HepG2 (cell line): ENCODE measurements around the gene RASL12. TPM values are rescaled to one million over a fixed set of nuclear protein-coding genes. Genes with fewer than 3 reads are reported as not detected.

ENCODE experiments used
- ATAC-seq: fragments of 200-7000 bp; cut with Tn5 transposase; 3 replicates; pipeline ENCODE4 v1.9.1; 2020; ENCODE audit warnings: mild to moderate bottlenecking, moderate library complexity
- BruUV-seq: library from RNA; stranded (reverse); fragments of 400-500 nt; replicated peaks from 2 replicates; lab custom pipeline; 2021; lab: Mats Ljungman, UMichigan
- CTCF ChIA-PET: fragments of 300-600 bp; formaldehyde crosslinking; extraction: SDS; loops from one replicate; lab custom pipeline; 2021; ENCODE audit warnings: low total read pairs, inconsistent platforms, low intra/inter-chr PET ratio; lab: Yijun Ruan, JAX
- POLR2A ChIA-PET: fragments of 350-600 bp; sonication (Branson Sonifier 250); formaldehyde crosslinking; loops from one replicate; lab custom pipeline; 2020; ENCODE audit warnings: antibody characterized with exemption, inconsistent platforms; lab: Yijun Ruan, JAX
- DNase-seq: peaks from one replicate; pipeline ENCODE4 v3.0.0-alpha.2; 2015; ENCODE audit warnings: low spot score
- FAIRE-seq: peaks from 3 replicates; lab custom pipeline; 2011; peaks lifted over from hg19 to GRCh38; lab: Jason Lieb, UNC
- H2AFZ ChIP-seq: one replicate; pipeline ENCODE4 v1.6.1; 2011; ENCODE audit warnings: low read length, inconsistent platforms
- H3K27ac ChIP-seq: fragments of 300-600 bp; 3 replicates; pipeline ENCODE4 v1.8.0; 2011; ENCODE audit warnings: mixed run types, mild to moderate bottlenecking, mixed read lengths, low read length, inconsistent platforms; ENCODE audit not compliant: insufficient read depth; ENCODE audit errors: extremely low read length
- H3K27me3 ChIP-seq, 2 experiments: fragments of 200-600 bp in 1 of 2; 2 replicates in 1 of 2; 3 replicates in 1 of 2; pipeline versions ENCODE4 v1.6.0 to v1.8.0; 2011; ENCODE audit warnings: low read length in 2 of 2, mild to moderate bottlenecking in 2 of 2, moderate library complexity in 2 of 2, inconsistent platforms in 1 of 2; ENCODE audit not compliant: insufficient read depth in 2 of 2, control insufficient read depth in 1 of 2
- H3K36me3 ChIP-seq, 2 experiments: fragments of 200-600 bp in 1 of 2; replicated peaks in 1 of 2; 2 replicates in 1 of 2; 3 replicates in 1 of 2; pipeline versions ENCODE4 v1.5.1 to v1.8.0; 2011; ENCODE audit warnings: low read length in 2 of 2, inconsistent platforms in 1 of 2; ENCODE audit not compliant: insufficient read depth in 2 of 2, control insufficient read depth in 1 of 2
- H3K4me1 ChIP-seq: 2 replicates; pipeline ENCODE4 v1.5.1; 2012; ENCODE audit warnings: low read length, inconsistent platforms; ENCODE audit not compliant: insufficient read depth
- H3K4me2 ChIP-seq: 2 replicates; pipeline ENCODE4 v1.6.0; 2011; ENCODE audit warnings: low read depth, low read length, inconsistent platforms
- H3K4me3 ChIP-seq, 3 experiments: fragments of 200-600 bp in 1 of 3; sonication (generic), shearing (Covaris generic) in 1 of 3; replicated peaks in 1 of 3; 2 replicates each; pipeline ENCODE4 v1.5.1; 2011 to 2016; ENCODE audit warnings: low read length in 3 of 3, inconsistent platforms in 2 of 3, low read depth in 2 of 3, mild to moderate bottlenecking in 2 of 3, control low read depth in 1 of 3, mixed read lengths in 1 of 3; ENCODE audit not compliant: insufficient read depth in 1 of 3
- H3K79me2 ChIP-seq: one replicate; pipeline ENCODE4 v1.6.1; 2011; ENCODE audit warnings: low read length, inconsistent platforms; ENCODE audit not compliant: insufficient read depth
- H3K9ac ChIP-seq: 2 replicates; pipeline ENCODE4 v1.6.0; 2011; ENCODE audit warnings: mild to moderate bottlenecking, low read depth, low read length, inconsistent platforms; ENCODE audit not compliant: insufficient read depth
- H3K9me3 ChIP-seq: 2 replicates; pipeline ENCODE4 v1.5.1; 2012; ENCODE audit warnings: mild to moderate bottlenecking, low read length
- H4K20me1 ChIP-seq: 2 replicates; pipeline ENCODE4 v1.6.0; 2011; ENCODE audit warnings: inconsistent platforms, mild to moderate bottlenecking, low read length, moderate library complexity; ENCODE audit not compliant: insufficient read depth
- GLMP ChIP-seq: sonication (generic); formaldehyde crosslinking; IDR thresholded peaks from 2 replicates; pipeline ENCODE4 v1.9.0; 2021; ENCODE audit warnings: missing genetic modification reagents, mild to moderate bottlenecking, borderline replicate concordance
- MTERF4 ChIP-seq: sonication (generic); formaldehyde crosslinking; IDR thresholded peaks from 2 replicates; pipeline ENCODE4 v1.8.0; 2023; ENCODE audit warnings: mild to moderate bottlenecking, missing genetic modification reagents
- MXI1 ChIP-seq: IDR thresholded peaks from 3 replicates; pipeline ENCODE4 v1.6.1; 2012; ENCODE audit warnings: low read depth, low read length, inconsistent platforms, borderline replicate concordance
- NFYB ChIP-seq: sonication (generic); formaldehyde crosslinking; IDR thresholded peaks from 2 replicates; pipeline ENCODE4 v1.4.0; 2020; ENCODE audit warnings: missing genetic modification reagents
- NFYC ChIP-seq: IDR thresholded peaks from 2 replicates; pipeline ENCODE4 v1.6.1; 2016; ENCODE audit warnings: missing genetic modification reagents, missing compliant biosample characterization
- PRDM15 ChIP-seq: sonication (generic); formaldehyde crosslinking; IDR thresholded peaks from 2 replicates; pipeline ENCODE4 v1.4.0; 2020; ENCODE audit warnings: missing genetic modification reagents
- RFX1 ChIP-seq: fragments of 450-650 bp; IDR thresholded peaks from 2 replicates; pipeline ENCODE4 v1.6.1; 2017
- RFX5 ChIP-seq: IDR thresholded peaks from 2 replicates; pipeline ENCODE4 v1.6.1; 2011; ENCODE audit warnings: low read depth, low read length, improper control_type of control experiment
- USF2 ChIP-seq, 2 experiments: sonication (generic) in 1 of 2; formaldehyde crosslinking in 1 of 2; IDR thresholded peaks; 2 replicates each; pipeline versions ENCODE4 v1.5.1 to v1.6.1; 2011 to 2020; ENCODE audit warnings: borderline replicate concordance in 1 of 2, low read depth in 1 of 2, low read length in 1 of 2, mild to moderate bottlenecking in 1 of 2, missing genetic modification reagents in 1 of 2, moderate library complexity in 1 of 2
- ZFYVE20 ChIP-seq: sonication (generic); formaldehyde crosslinking; IDR thresholded peaks from 2 replicates; pipeline ENCODE4 v1.8.0; 2023; ENCODE audit warnings: low read depth, mild to moderate bottlenecking, moderate library complexity, missing genetic modification reagents, borderline replicate concordance
- WGBS: methylation state at CpG from one replicate; pipeline ENCODE4 v1.1.6; 2017; ENCODE audit warnings: low lambda C conversion rate; 5-methylcytosine and 5-hydroxymethylcytosine counted together
- in situ Hi-C: cut with HindIII; loops from 2 replicates; pipeline ENCODE4 v1.10.0; 2017; ENCODE audit warnings: low pct_unique_long_range_greater_than_20kb; ENCODE audit not compliant: extremely low pct_ligation_motif_present
- intact Hi-C: fragments of 100-400 bp; cut with micrococcal nuclease; formaldehyde crosslinking; loops from one replicate; pipeline ENCODE4 v1.10.0; 2022; ENCODE audit not compliant: unreplicated experiment
- polyA plus RNA-seq, 8 experiments: library from polyadenylated mRNA; depleted of rRNA in 3 of 8; stranded (reverse) in 7 of 8; unstranded in 1 of 8; fragments of >200 nt; fragmentation: Illumina TruSeq in 4 of 8; extraction: Trizol in 4 of 8; gene quantifications; 2 replicates each; pipeline versions ENCODE4 v1.2.1 to v1.2.3, GENCODE V29; 2011 to 2016; ENCODE audit warnings: low read depth in 4 of 8, missing spikeins in 1 of 8, mixed read lengths in 1 of 8; ENCODE audit not compliant: insufficient read depth in 1 of 8
- total RNA-seq, 5 experiments: library from RNA; depleted of rRNA; stranded (reverse); fragments of >200 nt; fragmentation: Illumina TruSeq; extraction: Trizol; gene quantifications; 2 replicates each; pipeline ENCODE4 v1.2.3, GENCODE V29; 2016; ENCODE audit warnings: low read depth in 1 of 5

Gene RASL12
- total and polyA plus RNA-seq, 2 of the 13 experiments (the other 11 are each of a cell fraction or from before 2014, with no cell fraction given) = 0.16 to 0.55 TPM

GRCh38 chr15:65050270-65050669 lies 17.5 kb downstream of the RASL12 start (continued):
- no peak for TF ChIP-seq PRDM15 (CRISPR knock-in tag)
- TF ChIP-seq MTERF4 (CRISPR knock-in tag) = no peak
- no peak for TF ChIP-seq MXI1

GRCh38 chr15:65049418-65049840 lies 18.4 kb downstream of the RASL12 start:
- Histone ChIP-seq H2AFZ (no peak overlapping the region), H3K4me3 (no peak overlapping the region), H3K79me2 (no peaks in the 10 kb centered on the region), H3K36me3 (no peaks in the 10 kb centered on the region), H3K27me3 (no peaks in the 10 kb centered on the region), H3K9me3 (no peaks in the 10 kb centered on the region), H3K27ac (no peak overlapping the region), H4K20me1 (no peaks in the 10 kb centered on the region), H3K4me1 (peaks cover 64% of the 10 kb centered on the region), H3K4me2 (no peak overlapping the region), H3K9ac (no peak overlapping the region)
- peak; percentile 24; the same call in 1 of the 2 replicates for TF ChIP-seq RFX1
- TF ChIP-seq NFYC (CRISPR knock-in tag) = peak; percentile 67
- no peak for TF ChIP-seq ZFYVE20 (CRISPR knock-in tag)
- TF ChIP-seq USF2 (IDR thresholded peaks at IDR 0.05; ENCODE audit: low read depth, low read length) = peak; percentile 42
- TF ChIP-seq USF2 (CRISPR knock-in tag; IDR thresholded peaks at IDR 0.05; ENCODE audit: borderline replicate concordance) = no peak; the same call in 1 of the 2 replicates
- no peak for TF ChIP-seq GLMP (CRISPR knock-in tag)
- peak; percentile 52 for TF ChIP-seq NFYB (CRISPR knock-in tag)
- TF ChIP-seq RFX5 = 0 out of 2 replicates have a peak, but pooled peaks have one; percentile 20
- WGBS = 95% methylated on average over 19 of the region's 19 CpGs
- intact Hi-C loops (no loop called here), in situ Hi-C loops (no loop called here)
- ChIA-PET POLR2A (no interaction called here), CTCF (no interaction called here)
- no peak for FAIRE-seq
- DNase-seq = no peak
- ATAC-seq = no peak
- no TSS peak for BruUV-seq
